Measurements from ENCODE around the gene TSPOAP1.

GRCh38 chr17:58302171-58302918 is 26.2 kb downstream of the TSPOAP1 start:
- TF ChIP-seq RFX5 (IDR thresholded peaks at IDR 0.05; ENCODE audit: low read depth, low read length) (no peak), CTCF (conservative IDR thresholded peaks at IDR 0.05; ENCODE audit: low read depth, low read length) (no peak), POLR2A (IDR thresholded peaks at IDR 0.05; ENCODE audit: low read depth, low read length) (no peak), NFE2L2 (IDR thresholded peaks at IDR 0.05; ENCODE audit: low read depth, low read length) (no peak)

Measured in IMR-90 (cell line).